ENCODE measurements around the gene WARS2. TPM values are rescaled to one million over a fixed set of nuclear protein-coding genes. Genes with fewer than 3 reads are reported as not detected.

Gene WARS2
- total and polyA plus RNA-seq, 2 of the 8 experiments (the other 6 are each of a cell fraction or from before 2014, with no cell fraction given) = 4.3 to 12.9 TPM

GRCh38 chr1:118982821-118983557, 157.5 kb downstream of the WARS2 start:
- Histone ChIP-seq H3K4ac (replicated peaks; ENCODE audit: insufficient read length, low read depth, low read length) (no peak overlapping the region), H3K23me2 (ENCODE audit: low read depth, low read length) (peaks cover 9% of the 10 kb centered on the region; the same call in 1 of the 2 replicates), H4K91ac (replicated peaks; ENCODE audit: insufficient read length, low read length) (no peak overlapping the region), H3K79me1 (ENCODE audit: low read depth, low read length) (no peaks in the 10 kb centered on the region), H2AFZ (ENCODE audit: low read length) (no peak overlapping the region), H2BK20ac (ENCODE audit: low read length) (peak overlapping the region; percentile 40; the same call in 1 of the 2 replicates), H3K36me3 (ENCODE audit: control insufficient read depth in 2 of 4, insufficient read depth in 4 of 4, low read length in 3 of 4) (peaks cover 0 to 2% (median 0%) of the 10 kb centered on the region in 4 experiments; a peak in 1 of 8 replicates), H4K8ac (ENCODE audit: extremely low read depth, insufficient read depth, low read length) (no peak overlapping the region), H3K23ac (ENCODE audit: insufficient read length) (no peak overlapping the region), H3K4me1 (replicated peaks in 1 of 4; ENCODE audit: control insufficient read depth in 3 of 4, insufficient read depth in 4 of 4, low read length in 3 of 4) (peaks cover 3 to 19% (median 10%) of the 10 kb centered on the region in 4 experiments), H3K79me2 (ENCODE audit: control insufficient read depth in 1 of 2, insufficient read depth in 2 of 2, low read length in 2 of 2) (no peaks in the 10 kb centered on the region), H3K9ac (replicated peaks in 1 of 4; ENCODE audit: extremely low read depth in 1 of 4, low read depth in 3 of 4, low read length in 3 of 4) (no peak overlapping the region), H3K56ac (replicated peaks; ENCODE audit: insufficient read length, low read depth, low read length) (no peak overlapping the region), H3K27me3 (replicated peaks in 1 of 4; ENCODE audit: control insufficient read depth in 3 of 4, extremely low read depth in 1 of 4, insufficient read depth in 3 of 4, low read length in 3 of 4) (peaks cover 87 to 100% (median 97%) of the 10 kb centered on the region in 4 experiments), H3K9me3 (ENCODE audit: insufficient read depth in 2 of 2, low read depth in 1 of 2, low read length in 1 of 2) (peaks cover 0 to 3% of the 10 kb centered on the region in 2 experiments; a peak in 1 of 4 replicates), H2AK5ac (ENCODE audit: low read depth, low read length) (no peak overlapping the region), H4K20me1 (replicated peaks in 1 of 2; ENCODE audit: control insufficient read depth in 1 of 2, insufficient read depth in 2 of 2, low read length in 2 of 2) (peaks cover 6 to 20% of the 10 kb centered on the region in 2 experiments), H4K5ac (ENCODE audit: insufficient read length, low read depth, low read length) (no peak overlapping the region), H2BK5ac (ENCODE audit: low read depth, low read length) (no peak overlapping the region), H2BK15ac (ENCODE audit: low read length) (no peak overlapping the region; the same call in 1 of the 2 replicates), H3K4me2 (ENCODE audit: insufficient read depth in 1 of 2, low read depth in 2 of 2, low read length in 2 of 2) (peak overlapping the region; percentile 64 to 73), H3K27ac (ENCODE audit: low read depth, low read length) (no peak overlapping the region), H3K18ac (ENCODE audit: extremely low read depth, low read length) (no peak overlapping the region), H3K14ac (ENCODE audit: insufficient read length) (no peak overlapping the region), H2BK12ac (ENCODE audit: low read depth, low read length) (no peak overlapping the region), H3K4me3 (ENCODE audit: extremely low read depth in 1 of 4, insufficient read depth in 2 of 4, low read depth in 3 of 4, low read length in 4 of 4) (peak overlapping the region in 2 of 4 experiments; percentile 5 to 51; a peak in 3 of 8 replicates), H2BK120ac (replicated peaks; ENCODE audit: low read depth, low read length) (no peak overlapping the region)
- CTCF ChIA-PET (ENCODE audit: partially characterized antibody) = interaction anchor here (3.5 kb wide), 1 partner anchor 26 kb away, joined by 24 read pairs; no protein-coding TSS in a partner anchor
- peak in 1 of 2 experiments; percentile 64 for DNase-seq (ENCODE audit: low read depth in 1 of 2, low spot score in 2 of 2)
- POLR2A ChIA-PET (ENCODE audit: partially characterized antibody) = no interaction called here
- FAIRE-seq = no peak
- 3% methylated on average over 26 of the region's 26 CpGs; no CpG with 5 or more reads in 1 of the 2 experiments for WGBS, 2 experiments (ENCODE audit: extremely low coverage in 1 of 2, insufficient coverage in 1 of 2, insufficient read length in 1 of 2, insufficient replicate concordance in 2 of 2, low coverage in 1 of 2, low lambda C conversion rate in 2 of 2, missing lambda C conversion rate in 1 of 2)
- TF ChIP-seq SP2 (IDR thresholded peaks at IDR 0.05; ENCODE audit: low read length) (no peak), FOSL1 (IDR thresholded peaks at IDR 0.05; ENCODE audit: insufficient read depth, low read depth, low read length) (no peak), ATF2 (IDR thresholded peaks at IDR 0.05; ENCODE audit: low read length) (no peak), RNF2 (IDR thresholded peaks at IDR 0.05; ENCODE audit: borderline replicate concordance, low read depth, low read length, missing control alignments, poor library complexity, severe bottlenecking) (peak; percentile 93), CBX8 (IDR thresholded peaks at IDR 0.05; ENCODE audit: borderline replicate concordance, low read depth, low read length) (0 out of 2 replicates have a peak, but pooled peaks have one; percentile 40)

Data from H1 (cell line).